ENCODE data around the gene PTHLH. TPM values are rescaled to one million over a fixed set of nuclear protein-coding genes. Genes with fewer than 3 reads are reported as not detected.

Gene PTHLH
- total RNA-seq, 5 donors from 2014 or later (not counting 1 experiment from before 2014, with no cell fraction given), result not detected

GRCh38 chr12:27981874-27982273, 9.3 kb upstream of the PTHLH start:
- CTCF ChIA-PET, result no interaction called here
- Histone ChIP-seq H3K27ac (ENCODE audit: low read length) (no peak overlapping the region), H3K36me3 (ENCODE audit: control insufficient read depth in 2 of 2, extremely low read depth in 1 of 2, insufficient read depth in 1 of 2, low read length in 1 of 2) (no peaks in the 10 kb centered on the region), H3K4me1 (ENCODE audit: control insufficient read depth in 1 of 2, extremely low read depth in 1 of 2, insufficient read depth in 2 of 2, low read length in 2 of 2) (no peaks in the 10 kb centered on the region), H3K4me3 (ENCODE audit: control insufficient read depth in 1 of 2, extremely low read depth in 1 of 2, low read length in 1 of 2) (no peak overlapping the region), H3K9me3 (no peaks in the 10 kb centered on the region), H3K27me3 (replicated peaks in 1 of 2; ENCODE audit: control insufficient read depth in 2 of 2, extremely low read depth in 1 of 2, insufficient read depth in 2 of 2, low read length in 1 of 2) (peaks cover 0 to 13% of the 10 kb centered on the region in 2 experiments)
- Mint-ChIP-seq H3K27me3 (peaks cover 43 to 57% of the 10 kb centered on the region in 2 donors), H3K4me3 (no peak overlapping the region), H3K27ac (no peak overlapping the region), H3K9me3 (no peaks in the 10 kb centered on the region), H3K4me1 (no peaks in the 10 kb centered on the region), H3K36me3 (no peaks in the 10 kb centered on the region)
- DNase-seq (no peak), ATAC-seq (replicated peaks in 1 of 4) (no peak)
- POLR2A ChIA-PET, result no interaction called here
- no CpG with 5 or more reads among the region's 2 CpGs for WGBS (ENCODE audit: insufficient coverage)

- ChIA-PET CTCF (interaction anchor here in 1 of 2 donors (0.7 kb wide), 1 partner anchor 862 kb away, joined by 5 read pairs; no protein-coding TSS in a partner anchor), POLR2A (interaction anchor here in 1 of 2 donors (0.6 to 0.7 kb wide), 2 partner anchors 13 to 197 kb away, joined by 6 to 9 read pairs; no protein-coding TSS in a partner anchor)
- H3K27ac Mint-ChIP-seq, result no peak overlapping the region
- H3K27me3 ChIP-seq (replicated peaks in 1 of 2; ENCODE audit: control insufficient read depth in 2 of 2, extremely low read depth in 1 of 2, insufficient read depth in 2 of 2, low read length in 1 of 2), result peaks cover 21 to 23% of the 10 kb centered on the region in 2 experiments
- H3K36me3 ChIP-seq (ENCODE audit: control insufficient read depth in 2 of 2, extremely low read depth in 1 of 2, insufficient read depth in 1 of 2, low read length in 1 of 2), result no peaks in the 10 kb centered on the region
- peaks cover 64 to 68% of the 10 kb centered on the region in 2 donors for H3K27me3 Mint-ChIP-seq
- DNase-seq (no peak), ATAC-seq (replicated peaks in 1 of 4) (no peak)
- peaks cover 0 to 11% (median 6%) of the 10 kb centered on the region in 3 donors for H3K4me1 Mint-ChIP-seq
- no peak overlapping the region for H3K27ac ChIP-seq (ENCODE audit: low read length)
- no peak overlapping the region for H3K4me3 ChIP-seq (ENCODE audit: control insufficient read depth in 1 of 2, extremely low read depth in 1 of 2, low read length in 1 of 2)
- no peaks in the 10 kb centered on the region for H3K9me3 ChIP-seq
- H3K4me3 Mint-ChIP-seq, result no peak overlapping the region
- no peaks in the 10 kb centered on the region for H3K9me3 Mint-ChIP-seq
- no peaks in the 10 kb centered on the region for H3K36me3 Mint-ChIP-seq
- H3K4me1 ChIP-seq (ENCODE audit: control insufficient read depth in 1 of 2, extremely low read depth in 1 of 2, insufficient read depth in 2 of 2, low read length in 2 of 2), result peaks cover 0 to 8% of the 10 kb centered on the region in 2 experiments
Measured at GRCh38 chr12:27979145-27979544, 6.6 kb upstream of the PTHLH start.

GRCh38 chr12:27975222-27976136, 2.9 kb upstream of the PTHLH start:
- WGBS (ENCODE audit: insufficient coverage), result 5% methylated on average over 41 of the region's 61 CpGs
- Histone ChIP-seq H3K4me1 (ENCODE audit: control insufficient read depth in 1 of 2, extremely low read depth in 1 of 2, insufficient read depth in 2 of 2, low read length in 2 of 2) (peaks cover 0 to 15% of the 10 kb centered on the region in 2 experiments), H3K4me3 (ENCODE audit: control insufficient read depth in 1 of 2, extremely low read depth in 1 of 2, low read length in 1 of 2) (no peak overlapping the region), H3K27me3 (replicated peaks in 1 of 2; ENCODE audit: control insufficient read depth in 2 of 2, extremely low read depth in 1 of 2, insufficient read depth in 2 of 2, low read length in 1 of 2) (peaks cover 39 to 40% of the 10 kb centered on the region in 2 experiments), H3K27ac (ENCODE audit: low read length) (no peak overlapping the region), H3K9me3 (no peaks in the 10 kb centered on the region), H3K36me3 (ENCODE audit: control insufficient read depth in 2 of 2, extremely low read depth in 1 of 2, insufficient read depth in 1 of 2, low read length in 1 of 2) (no peaks in the 10 kb centered on the region)
- DNase-seq, result no peak
- peak in 1 of 4 experiments; percentile 20 for ATAC-seq (replicated peaks in 1 of 4)
- ChIA-PET CTCF (no interaction called here), POLR2A (interaction anchor here in 1 of 2 donors (0.5 kb wide), 1 partner anchor 12 kb away, joined by 6 read pairs; no protein-coding TSS in a partner anchor)
- peaks cover 65 to 74% of the 10 kb centered on the region in 2 donors for H3K27me3 Mint-ChIP-seq
- H3K4me1 Mint-ChIP-seq, result peaks cover 0 to 20% (median 17%) of the 10 kb centered on the region in 3 donors
- H3K4me3 Mint-ChIP-seq, result peak overlapping the region in 1 of 3 donors; percentile 8
- H3K9me3 Mint-ChIP-seq, result no peaks in the 10 kb centered on the region
- H3K36me3 Mint-ChIP-seq, result no peaks in the 10 kb centered on the region
- H3K27ac Mint-ChIP-seq, result no peak overlapping the region

- H3K36me3 Mint-ChIP-seq, result no peaks in the 10 kb centered on the region
- ChIA-PET POLR2A (interaction anchor here in 1 of 2 donors (0.5 kb wide), 1 partner anchor 12 kb away, joined by 6 read pairs; no protein-coding TSS in a partner anchor), CTCF (no interaction called here)
- ATAC-seq (replicated peaks in 1 of 4), result no peak
- no peak for DNase-seq
- no peak overlapping the region for H3K27ac Mint-ChIP-seq
- no peak overlapping the region for H3K27ac ChIP-seq (ENCODE audit: low read length)
- H3K27me3 ChIP-seq (replicated peaks in 1 of 2; ENCODE audit: control insufficient read depth in 2 of 2, extremely low read depth in 1 of 2, insufficient read depth in 2 of 2, low read length in 1 of 2), result peaks cover 34 to 46% of the 10 kb centered on the region in 2 experiments
- H3K4me3 ChIP-seq (ENCODE audit: control insufficient read depth in 1 of 2, extremely low read depth in 1 of 2, low read length in 1 of 2), result no peak overlapping the region
- H3K27me3 Mint-ChIP-seq, result peaks cover 60 to 78% of the 10 kb centered on the region in 2 donors
- 4% methylated on average over 26 of the region's 26 CpGs for WGBS (ENCODE audit: insufficient coverage)
- no peak overlapping the region for H3K4me3 Mint-ChIP-seq
- H3K9me3 ChIP-seq, result no peaks in the 10 kb centered on the region
- H3K36me3 ChIP-seq (ENCODE audit: control insufficient read depth in 2 of 2, extremely low read depth in 1 of 2, insufficient read depth in 1 of 2, low read length in 1 of 2), result no peaks in the 10 kb centered on the region
- peaks cover 0 to 18% of the 10 kb centered on the region in 2 experiments for H3K4me1 ChIP-seq (ENCODE audit: control insufficient read depth in 1 of 2, extremely low read depth in 1 of 2, insufficient read depth in 2 of 2, low read length in 2 of 2)
- peaks cover 2 to 24% (median 20%) of the 10 kb centered on the region in 3 donors for H3K4me1 Mint-ChIP-seq
- H3K9me3 Mint-ChIP-seq, result no peaks in the 10 kb centered on the region
Measured at GRCh38 chr12:27974735-27975221, 2.2 kb upstream of the PTHLH start.

- Mint-ChIP-seq H3K27ac (no peak overlapping the region), H3K27me3 (peaks cover 57 to 77% of the 10 kb centered on the region in 2 donors), H3K9me3 (no peaks in the 10 kb centered on the region), H3K4me1 (peaks cover 14 to 33% (median 29%) of the 10 kb centered on the region in 3 donors), H3K4me3 (no peak overlapping the region), H3K36me3 (no peaks in the 10 kb centered on the region)
- H3K27me3 ChIP-seq (replicated peaks in 1 of 2; ENCODE audit: control insufficient read depth in 2 of 2, extremely low read depth in 1 of 2, insufficient read depth in 2 of 2, low read length in 1 of 2), result peaks cover 33 to 57% of the 10 kb centered on the region in 2 experiments
- ChIA-PET CTCF (no interaction called here), POLR2A (no interaction called here)
- DNase-seq (no peak), ATAC-seq (replicated peaks in 1 of 4) (no peak)
- no peak overlapping the region for H3K27ac ChIP-seq (ENCODE audit: low read length)
- H3K9me3 ChIP-seq, result no peaks in the 10 kb centered on the region
- peaks cover 2 to 29% of the 10 kb centered on the region in 2 experiments for H3K4me1 ChIP-seq (ENCODE audit: control insufficient read depth in 1 of 2, extremely low read depth in 1 of 2, insufficient read depth in 2 of 2, low read length in 2 of 2)
- H3K36me3 ChIP-seq (ENCODE audit: control insufficient read depth in 2 of 2, extremely low read depth in 1 of 2, insufficient read depth in 1 of 2, low read length in 1 of 2), result no peaks in the 10 kb centered on the region
- no peak overlapping the region for H3K4me3 ChIP-seq (ENCODE audit: control insufficient read depth in 1 of 2, extremely low read depth in 1 of 2, low read length in 1 of 2)
- WGBS (ENCODE audit: insufficient coverage), result 17% methylated on average over 1 of the region's 4 CpGs
Measured at GRCh38 chr12:27973487-27973890, 956 bp upstream of the PTHLH start.

- H3K27ac ChIP-seq (ENCODE audit: low read length), result no peak overlapping the region
- H3K9me3 ChIP-seq, result no peaks in the 10 kb centered on the region
- H3K4me3 ChIP-seq (ENCODE audit: control insufficient read depth in 1 of 2, extremely low read depth in 1 of 2, low read length in 1 of 2), result no peak overlapping the region
- no CpG with 5 or more reads among the region's 7 CpGs for whole genome bisulfite sequencing (ENCODE audit: insufficient coverage)
- H3K36me3 ChIP-seq (ENCODE audit: control insufficient read depth in 2 of 2, extremely low read depth in 1 of 2, insufficient read depth in 1 of 2, low read length in 1 of 2), result no peaks in the 10 kb centered on the region
- ChIA-PET CTCF (no interaction called here), POLR2A (no interaction called here)
- Mint-ChIP-seq H3K4me1 (peaks cover 14 to 35% (median 32%) of the 10 kb centered on the region in 3 donors), H3K27me3 (peaks cover 62 to 80% of the 10 kb centered on the region in 2 donors), H3K4me3 (peak overlapping the region in 2 of 3 donors; percentile 13 to 62), H3K27ac (peak overlapping the region in 1 of 2 donors; percentile 36), H3K9me3 (no peaks in the 10 kb centered on the region), H3K36me3 (no peaks in the 10 kb centered on the region)
- ATAC-seq (replicated peaks in 1 of 4), result no peak
- peaks cover 41 to 57% of the 10 kb centered on the region in 2 experiments for H3K27me3 ChIP-seq (replicated peaks in 1 of 2; ENCODE audit: control insufficient read depth in 2 of 2, extremely low read depth in 1 of 2, insufficient read depth in 2 of 2, low read length in 1 of 2)
- peaks cover 4 to 29% of the 10 kb centered on the region in 2 experiments for H3K4me1 ChIP-seq (ENCODE audit: control insufficient read depth in 1 of 2, extremely low read depth in 1 of 2, insufficient read depth in 2 of 2, low read length in 2 of 2)
- no peak for DNase-seq
Measured at GRCh38 chr12:27971606-27972005, 927 bp downstream of the PTHLH start.

All from T-cell (primary cell).